ENCODE measurements around the gene KLRG1. TPM values are rescaled to one million over a fixed set of nuclear protein-coding genes. Genes with fewer than 3 reads are reported as not detected.

The KLRG1 gene
- total and polyA plus RNA-seq, 2 donors (not counting 1 experiment from before 2014, with no cell fraction given) = 3.7 to 3.9 TPM

DNA sequence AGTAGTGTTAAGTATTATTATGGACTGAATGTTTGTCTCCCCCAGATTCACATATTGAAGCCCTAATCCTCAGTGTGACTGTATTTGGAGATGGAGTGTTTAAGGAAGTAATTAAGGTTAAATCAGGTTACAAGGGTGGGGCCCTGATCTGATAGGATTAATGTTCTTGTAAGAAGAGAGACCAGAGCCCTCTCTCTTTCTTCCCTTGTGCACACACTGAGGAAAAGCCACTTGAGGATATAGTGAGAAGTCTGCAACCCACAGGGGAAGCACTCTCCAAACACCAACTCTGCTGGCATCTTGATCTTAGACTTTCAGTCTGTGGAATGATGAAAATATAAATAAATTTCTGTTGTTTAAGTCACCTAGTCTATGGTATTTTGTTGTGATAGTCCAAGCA is 2.2 kb upstream of the KLRG1 start:
- no peak overlapping the region for H3K9ac ChIP-seq (ENCODE audit: low read length)
- no peaks in the 10 kb centered on the region for H3K36me3 ChIP-seq (replicated peaks in 1 of 2; ENCODE audit: control extremely low read depth in 1 of 2, control insufficient read depth in 1 of 2, extremely low read depth in 1 of 2, insufficient read depth in 2 of 2, low read length in 1 of 2)
- Mint-ChIP-seq H3K27me3 (no peaks in the 10 kb centered on the region), H3K4me1 (peaks cover 20% of the 10 kb centered on the region), H3K4me3 (no peak overlapping the region), H3K9me3 (ENCODE audit: insufficient read depth) (no peaks in the 10 kb centered on the region), H3K27ac (no peak overlapping the region)
- no peaks in the 10 kb centered on the region for H3K79me2 ChIP-seq (ENCODE audit: control insufficient read depth, insufficient read depth, low read length)
- no peaks in the 10 kb centered on the region for H3K9me3 ChIP-seq (ENCODE audit: control extremely low read depth in 1 of 3, control insufficient read depth in 2 of 3, insufficient read depth in 1 of 3, low read length in 2 of 3)
- no peak overlapping the region for H3K27ac ChIP-seq (ENCODE audit: low read length in 2 of 2)
- H3K4me3 ChIP-seq (ENCODE audit: control extremely low read depth in 1 of 5, extremely low read depth in 1 of 5, insufficient read depth in 1 of 5, low read depth in 2 of 5, low read length in 4 of 5) = no peak overlapping the region
- H2AFZ ChIP-seq (ENCODE audit: insufficient read depth, low read depth, low read length, poor library complexity, severe bottlenecking) = no peak overlapping the region
- DNase-seq (no peak), ATAC-seq (ENCODE audit: low read depth) (no peak)
- no peak overlapping the region for H3K4me2 ChIP-seq (replicated peaks; ENCODE audit: low read depth, low read length, poor library complexity, severe bottlenecking)
- CTCF ChIA-PET = no interaction called here
- H4K20me1 ChIP-seq (ENCODE audit: control insufficient read depth, insufficient read depth, low read length, poor library complexity, severe bottlenecking) = no peaks in the 10 kb centered on the region
- no peak for TF ChIP-seq EZH2 (IDR thresholded peaks at IDR 0.05; ENCODE audit: borderline replicate concordance, insufficient read depth, low read depth, low read length, poor library complexity, severe bottlenecking)
- TF ChIP-seq, protein P1, sequence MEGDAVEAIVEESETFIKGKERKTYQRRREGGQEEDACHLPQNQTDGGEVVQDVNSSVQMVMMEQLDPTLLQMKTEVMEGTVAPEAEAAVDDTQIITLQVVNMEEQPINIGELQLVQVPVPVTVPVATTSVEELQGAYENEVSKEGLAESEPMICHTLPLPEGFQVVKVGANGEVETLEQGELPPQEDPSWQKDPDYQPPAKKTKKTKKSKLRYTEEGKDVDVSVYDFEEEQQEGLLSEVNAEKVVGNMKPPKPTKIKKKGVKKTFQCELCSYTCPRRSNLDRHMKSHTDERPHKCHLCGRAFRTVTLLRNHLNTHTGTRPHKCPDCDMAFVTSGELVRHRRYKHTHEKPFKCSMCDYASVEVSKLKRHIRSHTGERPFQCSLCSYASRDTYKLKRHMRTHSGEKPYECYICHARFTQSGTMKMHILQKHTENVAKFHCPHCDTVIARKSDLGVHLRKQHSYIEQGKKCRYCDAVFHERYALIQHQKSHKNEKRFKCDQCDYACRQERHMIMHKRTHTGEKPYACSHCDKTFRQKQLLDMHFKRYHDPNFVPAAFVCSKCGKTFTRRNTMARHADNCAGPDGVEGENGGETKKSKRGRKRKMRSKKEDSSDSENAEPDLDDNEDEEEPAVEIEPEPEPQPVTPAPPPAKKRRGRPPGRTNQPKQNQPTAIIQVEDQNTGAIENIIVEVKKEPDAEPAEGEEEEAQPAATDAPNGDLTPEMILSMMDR (IDR thresholded peaks at IDR 0.05) = no peak
- intact Hi-C loops (cut with micrococcal nuclease) = no loop called here
- H3K27me3 ChIP-seq (replicated peaks in 1 of 4; ENCODE audit: control extremely low read depth in 1 of 4, control insufficient read depth in 3 of 4, insufficient read depth in 4 of 4, low read length in 3 of 4) = no peaks in the 10 kb centered on the region
- peaks cover 9 to 11% of the 10 kb centered on the region in 2 donors for H3K4me1 ChIP-seq (ENCODE audit: control insufficient read depth in 2 of 2, insufficient read depth in 2 of 2, low read length in 2 of 2)
- POLR2A ChIA-PET = no interaction called here

DNA sequence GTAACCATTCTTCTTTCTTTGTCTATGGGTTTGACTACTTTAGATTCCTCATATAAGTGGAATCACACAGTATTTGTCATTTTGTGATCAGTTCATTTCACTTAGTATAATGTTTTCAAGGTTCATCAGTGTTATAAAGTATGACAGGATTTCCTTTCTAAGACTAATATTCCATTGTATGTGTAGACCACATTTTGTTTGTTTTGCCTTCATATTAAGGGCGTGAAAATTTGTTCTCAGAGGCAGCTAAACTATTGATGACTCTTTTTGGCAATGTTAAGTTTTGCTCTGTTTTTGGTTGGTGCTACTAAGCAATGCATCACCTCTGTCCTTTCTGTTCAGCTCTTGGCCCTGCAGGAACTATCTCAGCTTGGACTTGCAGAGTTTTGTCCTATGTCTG is 1.7 kb upstream of the KLRG1 start:
- Histone ChIP-seq H2AFZ (ENCODE audit: insufficient read depth, low read depth, low read length, poor library complexity, severe bottlenecking) (no peak overlapping the region), H4K20me1 (ENCODE audit: control insufficient read depth, insufficient read depth, low read length, poor library complexity, severe bottlenecking) (no peaks in the 10 kb centered on the region), H3K79me2 (ENCODE audit: control insufficient read depth, insufficient read depth, low read length) (no peaks in the 10 kb centered on the region), H3K4me1 (ENCODE audit: control insufficient read depth in 2 of 2, insufficient read depth in 2 of 2, low read length in 2 of 2) (peaks cover 9 to 11% of the 10 kb centered on the region in 2 donors), H3K36me3 (replicated peaks in 1 of 2; ENCODE audit: control extremely low read depth in 1 of 2, control insufficient read depth in 1 of 2, extremely low read depth in 1 of 2, insufficient read depth in 2 of 2, low read length in 1 of 2) (no peaks in the 10 kb centered on the region), H3K27ac (ENCODE audit: low read length in 2 of 2) (no peak overlapping the region), H3K9me3 (ENCODE audit: control extremely low read depth in 1 of 3, control insufficient read depth in 2 of 3, insufficient read depth in 1 of 3, low read length in 2 of 3) (no peaks in the 10 kb centered on the region), H3K4me2 (replicated peaks; ENCODE audit: low read depth, low read length, poor library complexity, severe bottlenecking) (no peak overlapping the region), H3K9ac (ENCODE audit: low read length) (no peak overlapping the region), H3K4me3 (ENCODE audit: control extremely low read depth in 1 of 5, extremely low read depth in 1 of 5, insufficient read depth in 1 of 5, low read depth in 2 of 5, low read length in 4 of 5) (no peak overlapping the region), H3K27me3 (replicated peaks in 1 of 4; ENCODE audit: control extremely low read depth in 1 of 4, control insufficient read depth in 3 of 4, insufficient read depth in 4 of 4, low read length in 3 of 4) (no peaks in the 10 kb centered on the region)
- ATAC-seq (ENCODE audit: low read depth) (no peak), DNase-seq (no peak)
- Mint-ChIP-seq H3K27me3 (no peaks in the 10 kb centered on the region), H3K9me3 (ENCODE audit: insufficient read depth) (no peaks in the 10 kb centered on the region), H3K4me3 (no peak overlapping the region), H3K27ac (no peak overlapping the region), H3K4me1 (peaks cover 20% of the 10 kb centered on the region)
- CTCF ChIA-PET = interaction anchor here (0.9 kb wide), 1 partner anchor 93 kb away, joined by 3 read pairs; no protein-coding TSS in a partner anchor
- WGBS (ENCODE audit: insufficient coverage) = no CpG with 5 or more reads among the region's 1 CpG
- intact Hi-C loops (cut with micrococcal nuclease) = no loop called here
- POLR2A ChIA-PET = no interaction called here
- TF ChIP-seq, protein P1 (IDR thresholded peaks at IDR 0.05) = no peak
- no peak for TF ChIP-seq EZH2 (IDR thresholded peaks at IDR 0.05; ENCODE audit: borderline replicate concordance, insufficient read depth, low read depth, low read length, poor library complexity, severe bottlenecking)
